22Rv1 (cell line): ENCODE results near the gene CSTB.

ENCODE experiments used
- ZFX ChIP-seq: fragments of 450-650 bp; IDR thresholded peaks from 2 replicates; pipeline ENCODE4 v1.6.1; 2017; ENCODE audit warnings: antibody characterized with exemption, borderline replicate concordance
- TF ChIP-seq, protein P1 (sequence below): fragments of 450-650 bp; IDR thresholded peaks from 2 replicates; pipeline ENCODE4 v1.5.1; 2017; ENCODE audit warnings: mild to moderate bottlenecking

DNA sequence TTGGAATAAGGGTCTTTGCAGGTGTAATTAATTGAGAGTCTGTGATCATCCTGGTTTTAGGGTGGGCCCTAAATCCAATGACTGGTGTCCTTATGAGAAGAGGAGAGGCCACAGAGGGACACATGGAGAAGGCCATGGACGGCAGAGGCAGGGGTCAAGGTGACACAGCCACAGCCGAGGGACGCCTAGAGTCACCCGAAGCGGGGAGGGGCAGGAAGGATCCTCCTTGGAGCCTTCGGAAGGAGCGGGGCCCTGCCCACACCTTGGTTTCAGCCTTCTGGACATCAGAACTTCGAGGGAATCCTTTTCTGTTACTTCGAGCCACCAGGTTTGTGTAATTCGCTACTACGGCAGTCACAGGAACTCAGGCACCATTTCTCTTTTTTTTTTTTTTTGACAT is 44.4 kb upstream of the CSTB start:
- TF ChIP-seq, protein P1, sequence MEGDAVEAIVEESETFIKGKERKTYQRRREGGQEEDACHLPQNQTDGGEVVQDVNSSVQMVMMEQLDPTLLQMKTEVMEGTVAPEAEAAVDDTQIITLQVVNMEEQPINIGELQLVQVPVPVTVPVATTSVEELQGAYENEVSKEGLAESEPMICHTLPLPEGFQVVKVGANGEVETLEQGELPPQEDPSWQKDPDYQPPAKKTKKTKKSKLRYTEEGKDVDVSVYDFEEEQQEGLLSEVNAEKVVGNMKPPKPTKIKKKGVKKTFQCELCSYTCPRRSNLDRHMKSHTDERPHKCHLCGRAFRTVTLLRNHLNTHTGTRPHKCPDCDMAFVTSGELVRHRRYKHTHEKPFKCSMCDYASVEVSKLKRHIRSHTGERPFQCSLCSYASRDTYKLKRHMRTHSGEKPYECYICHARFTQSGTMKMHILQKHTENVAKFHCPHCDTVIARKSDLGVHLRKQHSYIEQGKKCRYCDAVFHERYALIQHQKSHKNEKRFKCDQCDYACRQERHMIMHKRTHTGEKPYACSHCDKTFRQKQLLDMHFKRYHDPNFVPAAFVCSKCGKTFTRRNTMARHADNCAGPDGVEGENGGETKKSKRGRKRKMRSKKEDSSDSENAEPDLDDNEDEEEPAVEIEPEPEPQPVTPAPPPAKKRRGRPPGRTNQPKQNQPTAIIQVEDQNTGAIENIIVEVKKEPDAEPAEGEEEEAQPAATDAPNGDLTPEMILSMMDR: no peak
- TF ChIP-seq ZFX: no peak
